ENCODE measurements around the gene TEKT5.

Gene TEKT5

DNA sequence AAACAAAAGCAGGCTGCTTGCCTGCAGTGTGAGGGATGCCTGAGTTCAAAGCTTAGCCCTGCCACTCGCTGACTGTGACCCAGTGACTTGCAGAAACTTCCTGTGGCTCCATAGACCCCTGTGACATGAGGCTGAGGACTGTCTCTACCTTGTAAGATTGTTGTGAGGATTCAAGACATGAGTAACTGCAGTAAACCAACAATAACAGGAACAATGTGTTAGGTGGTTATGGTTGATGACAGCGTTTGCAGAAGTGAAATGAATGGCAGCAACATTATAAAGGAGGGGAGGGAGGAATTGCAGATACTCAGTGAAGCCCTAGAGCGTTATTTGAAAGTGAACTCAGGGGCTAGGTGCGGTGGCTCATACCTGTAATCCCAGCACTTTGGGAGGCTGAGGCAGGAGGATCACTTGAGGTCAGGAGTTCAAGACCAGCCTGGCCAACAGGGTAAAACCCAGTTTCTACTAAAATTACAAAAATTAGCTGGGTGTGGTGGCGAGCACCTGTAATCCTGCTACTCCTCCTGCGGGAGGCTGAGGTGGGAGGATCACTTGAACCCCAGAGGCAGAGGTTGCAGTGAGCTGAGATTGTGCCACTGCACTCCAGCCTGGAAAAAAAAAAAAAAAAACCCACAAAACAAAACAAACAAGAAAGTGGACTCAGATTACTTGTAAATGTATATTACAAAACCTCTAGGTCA, 80.8 kb downstream of the TEKT5 start:
- no peak overlapping the region for H3K9ac ChIP-seq (ENCODE audit: low read depth in 1 of 2, low read length in 2 of 2)
- H3K27ac ChIP-seq (ENCODE audit: low read depth, low read length): no peak overlapping the region
- peaks cover 26 to 27% of the 10 kb centered on the region in 2 donors for H3K4me1 ChIP-seq (ENCODE audit: control insufficient read depth in 1 of 2, insufficient read depth in 2 of 2, low read length in 2 of 2)

DNA sequence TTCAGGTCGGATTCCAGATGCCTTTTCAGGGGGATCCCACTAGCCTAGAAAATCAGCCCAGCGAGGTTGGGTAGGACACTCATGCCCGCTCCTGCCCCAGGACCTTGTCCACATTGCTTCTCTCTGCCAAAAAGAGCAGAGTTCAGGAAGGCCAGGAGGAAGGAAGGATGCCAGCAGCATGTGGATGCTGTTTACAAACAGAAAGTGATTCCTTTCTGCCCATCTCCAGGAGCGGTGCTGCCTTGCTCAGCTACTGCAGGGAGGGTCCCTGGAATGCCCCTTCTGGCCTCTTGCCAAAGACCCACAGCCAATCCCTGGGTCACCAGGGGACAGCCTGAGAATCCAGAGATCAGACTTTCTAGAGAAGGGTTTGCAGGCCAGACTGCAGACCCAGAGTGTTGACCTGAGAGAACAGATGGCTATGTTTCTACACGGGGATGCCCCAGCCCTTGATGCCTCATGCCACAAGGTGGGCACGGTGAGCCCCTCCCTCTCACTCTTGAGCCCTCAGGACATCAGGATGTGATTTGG, 82.0 kb downstream of the TEKT5 start:
- no peak overlapping the region for H3K27ac ChIP-seq (ENCODE audit: low read depth, low read length)
- no peak overlapping the region for H3K9ac ChIP-seq (ENCODE audit: low read depth in 1 of 2, low read length in 2 of 2)
- H3K27me3 ChIP-seq (ENCODE audit: control insufficient read depth in 1 of 2, insufficient read depth in 2 of 2, low read length in 2 of 2): no peaks in the 10 kb centered on the region
- H3K4me1 ChIP-seq (ENCODE audit: control insufficient read depth in 1 of 2, insufficient read depth in 2 of 2, low read length in 2 of 2): peaks cover 15 to 19% of the 10 kb centered on the region in 2 donors
- no peaks in the 10 kb centered on the region for H3K36me3 ChIP-seq (ENCODE audit: control insufficient read depth in 1 of 2, insufficient read depth in 2 of 2, low read length in 2 of 2)
- no peaks in the 10 kb centered on the region for H3K9me3 ChIP-seq (ENCODE audit: control insufficient read depth in 1 of 2, low read length in 2 of 2)
- no peak overlapping the region for H3K4me3 ChIP-seq (ENCODE audit: low read depth in 1 of 2, low read length in 2 of 2)

More for the DNA sequence above, 80.8 kb downstream of the TEKT5 start:
- no peaks in the 10 kb centered on the region for H3K27me3 ChIP-seq (ENCODE audit: control insufficient read depth in 1 of 2, insufficient read depth in 2 of 2, low read length in 2 of 2)
- no peaks in the 10 kb centered on the region for H3K36me3 ChIP-seq (ENCODE audit: control insufficient read depth in 1 of 2, insufficient read depth in 2 of 2, low read length in 2 of 2)
- H3K4me3 ChIP-seq (ENCODE audit: low read depth in 1 of 2, low read length in 2 of 2): no peak overlapping the region
- H3K9me3 ChIP-seq (ENCODE audit: control insufficient read depth in 1 of 2, low read length in 2 of 2): no peaks in the 10 kb centered on the region

DNA sequence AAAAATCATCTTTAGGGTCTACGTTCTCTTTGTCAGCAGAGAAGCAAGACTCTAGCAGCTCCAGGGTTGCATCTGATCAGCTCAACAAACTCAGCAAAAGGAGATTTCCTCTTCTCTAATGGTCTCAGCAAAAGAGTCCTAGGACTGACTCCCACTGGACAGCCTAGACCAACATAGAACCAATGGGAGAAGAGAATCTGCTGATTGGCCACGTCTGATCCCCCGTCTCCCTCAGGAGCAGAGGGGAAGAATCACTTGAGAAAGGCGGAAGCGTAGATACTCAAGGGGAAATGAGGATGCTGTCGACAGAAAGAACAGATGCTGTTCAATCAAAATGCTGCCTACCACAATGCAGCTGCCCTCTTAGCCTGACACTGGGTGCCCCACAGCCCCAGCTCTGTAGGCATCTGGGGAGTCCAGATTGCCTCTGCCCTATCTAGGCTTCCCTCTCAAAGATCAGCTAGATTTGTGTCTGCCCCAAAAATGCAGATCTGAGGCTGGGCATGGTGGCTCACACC, 82.8 kb downstream of the TEKT5 start:
- Histone ChIP-seq H3K27ac (ENCODE audit: low read depth, low read length) (no peak overlapping the region), H3K4me1 (ENCODE audit: control insufficient read depth in 1 of 2, insufficient read depth in 2 of 2, low read length in 2 of 2) (peaks cover 7 to 11% of the 10 kb centered on the region in 2 donors), H3K36me3 (ENCODE audit: control insufficient read depth in 1 of 2, insufficient read depth in 2 of 2, low read length in 2 of 2) (no peaks in the 10 kb centered on the region), H3K27me3 (ENCODE audit: control insufficient read depth in 1 of 2, insufficient read depth in 2 of 2, low read length in 2 of 2) (no peaks in the 10 kb centered on the region), H3K9ac (ENCODE audit: low read depth in 1 of 2, low read length in 2 of 2) (no peak overlapping the region), H3K4me3 (ENCODE audit: low read depth in 1 of 2, low read length in 2 of 2) (no peak overlapping the region), H3K9me3 (ENCODE audit: control insufficient read depth in 1 of 2, low read length in 2 of 2) (no peaks in the 10 kb centered on the region)

- Histone ChIP-seq H3K4me1 (ENCODE audit: control insufficient read depth in 1 of 2, insufficient read depth in 2 of 2, low read length in 2 of 2) (peaks cover 3 to 6% of the 10 kb centered on the region in 2 donors), H3K9me3 (ENCODE audit: control insufficient read depth in 1 of 2, low read length in 2 of 2) (no peaks in the 10 kb centered on the region), H3K27me3 (ENCODE audit: control insufficient read depth in 1 of 2, insufficient read depth in 2 of 2, low read length in 2 of 2) (no peaks in the 10 kb centered on the region), H3K36me3 (ENCODE audit: control insufficient read depth in 1 of 2, insufficient read depth in 2 of 2, low read length in 2 of 2) (no peaks in the 10 kb centered on the region), H3K27ac (ENCODE audit: low read depth, low read length) (no peak overlapping the region), H3K4me3 (ENCODE audit: low read depth in 1 of 2, low read length in 2 of 2) (no peak overlapping the region), H3K9ac (ENCODE audit: low read depth in 1 of 2, low read length in 2 of 2) (no peak overlapping the region)
Measured at GRCh38 chr16:10610499-10611184, 84.1 kb downstream of the TEKT5 start.

DNA sequence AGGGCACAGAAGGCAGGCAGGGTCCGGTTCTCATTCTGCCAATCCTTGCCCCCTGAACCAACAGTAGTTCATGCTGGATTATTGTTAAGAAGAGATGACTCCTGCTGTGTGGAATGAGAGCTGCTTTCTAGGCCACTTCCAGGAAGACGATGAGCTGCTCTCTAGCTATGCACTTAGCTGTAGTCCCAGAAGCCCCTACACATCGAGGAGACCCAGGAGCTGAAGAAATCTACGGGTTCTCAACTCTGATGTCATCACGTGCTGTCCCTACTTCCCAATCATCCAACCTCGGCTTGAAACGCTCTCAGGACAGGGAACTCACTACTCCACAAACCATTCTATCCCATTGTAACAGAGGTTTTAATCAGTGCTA, 85.3 kb downstream of the TEKT5 start:
- Histone ChIP-seq H3K27ac (ENCODE audit: low read depth, low read length) (no peak overlapping the region), H3K9ac (ENCODE audit: low read depth in 1 of 2, low read length in 2 of 2) (no peak overlapping the region), H3K4me1 (ENCODE audit: control insufficient read depth in 1 of 2, insufficient read depth in 2 of 2, low read length in 2 of 2) (peaks cover 3 to 6% of the 10 kb centered on the region in 2 donors), H3K4me3 (ENCODE audit: low read depth in 1 of 2, low read length in 2 of 2) (no peak overlapping the region), H3K27me3 (ENCODE audit: control insufficient read depth in 1 of 2, insufficient read depth in 2 of 2, low read length in 2 of 2) (no peaks in the 10 kb centered on the region), H3K36me3 (ENCODE audit: control insufficient read depth in 1 of 2, insufficient read depth in 2 of 2, low read length in 2 of 2) (no peaks in the 10 kb centered on the region), H3K9me3 (ENCODE audit: control insufficient read depth in 1 of 2, low read length in 2 of 2) (no peaks in the 10 kb centered on the region)

DNA sequence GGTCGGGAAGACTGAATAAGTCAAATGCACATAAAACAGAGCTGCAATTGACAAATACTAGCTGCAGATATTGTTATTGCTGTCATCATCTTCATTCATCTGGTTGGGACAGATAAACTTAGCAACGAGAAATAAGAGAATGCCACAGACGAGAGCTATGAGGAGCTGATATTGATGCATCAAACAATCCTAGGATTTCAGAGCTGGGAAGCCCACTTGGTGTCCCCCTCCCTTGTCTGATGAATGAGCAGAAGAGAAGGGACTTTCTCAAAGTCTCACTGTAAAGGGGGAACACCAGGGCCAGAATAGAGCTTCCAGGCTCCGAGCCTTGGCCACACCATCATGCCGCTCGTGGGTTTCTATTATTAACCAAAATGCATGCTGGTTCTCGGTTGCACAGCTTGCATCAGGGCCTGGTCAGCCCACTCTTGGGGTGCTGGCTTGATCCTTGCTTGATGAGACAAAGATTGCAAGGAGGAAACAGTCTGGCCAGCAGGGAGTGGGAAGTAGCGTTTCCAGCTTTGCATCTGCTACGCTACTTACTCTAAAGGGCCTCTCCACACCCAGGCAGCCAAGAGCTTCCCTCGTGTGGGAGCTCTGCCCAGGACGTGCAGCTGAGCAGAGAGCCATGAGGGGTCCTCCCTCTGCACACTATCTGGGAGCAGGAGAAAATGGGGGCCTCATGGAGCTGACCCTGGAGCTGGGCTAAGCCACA, 85.9 kb downstream of the TEKT5 start:
- H3K9ac ChIP-seq (ENCODE audit: low read depth in 1 of 2, low read length in 2 of 2): no peak overlapping the region
- H3K4me3 ChIP-seq (ENCODE audit: low read depth in 1 of 2, low read length in 2 of 2): no peak overlapping the region
- no peak overlapping the region for H3K27ac ChIP-seq (ENCODE audit: low read depth, low read length)

GRCh38 chr16:10607157-10607556, 87.6 kb downstream of the TEKT5 start:
- H3K4me1 ChIP-seq (ENCODE audit: control insufficient read depth in 1 of 2, insufficient read depth in 2 of 2, low read length in 2 of 2): peaks cover 3 to 6% of the 10 kb centered on the region in 2 donors
- no peaks in the 10 kb centered on the region for H3K27me3 ChIP-seq (ENCODE audit: control insufficient read depth in 1 of 2, insufficient read depth in 2 of 2, low read length in 2 of 2)
- no peaks in the 10 kb centered on the region for H3K36me3 ChIP-seq (ENCODE audit: control insufficient read depth in 1 of 2, insufficient read depth in 2 of 2, low read length in 2 of 2)
- no peak overlapping the region for H3K9ac ChIP-seq (ENCODE audit: low read depth in 1 of 2, low read length in 2 of 2)
- H3K4me3 ChIP-seq (ENCODE audit: low read depth in 1 of 2, low read length in 2 of 2): no peak overlapping the region
- no peak overlapping the region for H3K27ac ChIP-seq (ENCODE audit: low read depth, low read length)
- no peaks in the 10 kb centered on the region for H3K9me3 ChIP-seq (ENCODE audit: control insufficient read depth in 1 of 2, low read length in 2 of 2)

More for the DNA sequence above, 85.9 kb downstream of the TEKT5 start:
- Histone ChIP-seq H3K27me3 (ENCODE audit: control insufficient read depth in 1 of 2, insufficient read depth in 2 of 2, low read length in 2 of 2) (no peaks in the 10 kb centered on the region), H3K4me1 (ENCODE audit: control insufficient read depth in 1 of 2, insufficient read depth in 2 of 2, low read length in 2 of 2) (peaks cover 3 to 6% of the 10 kb centered on the region in 2 donors), H3K36me3 (ENCODE audit: control insufficient read depth in 1 of 2, insufficient read depth in 2 of 2, low read length in 2 of 2) (no peaks in the 10 kb centered on the region), H3K9me3 (ENCODE audit: control insufficient read depth in 1 of 2, low read length in 2 of 2) (no peaks in the 10 kb centered on the region)

- Histone ChIP-seq H3K9me3 (ENCODE audit: control insufficient read depth in 1 of 2, low read length in 2 of 2) (no peaks in the 10 kb centered on the region), H3K36me3 (ENCODE audit: control insufficient read depth in 1 of 2, insufficient read depth in 2 of 2, low read length in 2 of 2) (no peaks in the 10 kb centered on the region), H3K27ac (ENCODE audit: low read depth, low read length) (no peak overlapping the region), H3K9ac (ENCODE audit: low read depth in 1 of 2, low read length in 2 of 2) (no peak overlapping the region), H3K4me1 (ENCODE audit: control insufficient read depth in 1 of 2, insufficient read depth in 2 of 2, low read length in 2 of 2) (peaks cover 3 to 10% of the 10 kb centered on the region in 2 donors), H3K4me3 (ENCODE audit: low read depth in 1 of 2, low read length in 2 of 2) (no peak overlapping the region), H3K27me3 (ENCODE audit: control insufficient read depth in 1 of 2, insufficient read depth in 2 of 2, low read length in 2 of 2) (no peaks in the 10 kb centered on the region)
Measured at GRCh38 chr16:10606607-10607006, 88.1 kb downstream of the TEKT5 start.

- Histone ChIP-seq H3K9ac (ENCODE audit: low read depth in 1 of 2, low read length in 2 of 2) (no peak overlapping the region), H3K4me3 (ENCODE audit: low read depth in 1 of 2, low read length in 2 of 2) (no peak overlapping the region), H3K36me3 (ENCODE audit: control insufficient read depth in 1 of 2, insufficient read depth in 2 of 2, low read length in 2 of 2) (no peaks in the 10 kb centered on the region), H3K27me3 (ENCODE audit: control insufficient read depth in 1 of 2, insufficient read depth in 2 of 2, low read length in 2 of 2) (no peaks in the 10 kb centered on the region), H3K9me3 (ENCODE audit: control insufficient read depth in 1 of 2, low read length in 2 of 2) (no peaks in the 10 kb centered on the region), H3K27ac (ENCODE audit: low read depth, low read length) (no peak overlapping the region), H3K4me1 (ENCODE audit: control insufficient read depth in 1 of 2, insufficient read depth in 2 of 2, low read length in 2 of 2) (peaks cover 0 to 6% of the 10 kb centered on the region in 2 donors)
Measured at GRCh38 chr16:10605636-10606035, 89.1 kb downstream of the TEKT5 start.

All from duodenal mucosa (tissue), 2 donors.